NCI-H1417 (cell line): Measurements from ENCODE around the gene CCDC12.

Experiments used
- DNase-seq, 3 experiments: peaks; one replicate each; lab custom pipeline; 2025; lab: John Stamatoyannopoulos, UW

The CCDC12 gene

GRCh38 chr3:46906471-46907058 is 70.0 kb downstream of the CCDC12 start:
- DNase-seq = no peak

- no peak for DNase-seq
Observed at GRCh38 chr3:46905661-46906451, 70.7 kb downstream of the CCDC12 start.

GRCh38 chr3:46905213-46905560 is 71.4 kb downstream of the CCDC12 start:
- DNase-seq = no peak

- no peak for DNase-seq
Observed at GRCh38 chr3:46904303-46905212, 72.0 kb downstream of the CCDC12 start.

- DNase-seq = no peak
Observed at GRCh38 chr3:46903341-46904302, 72.9 kb downstream of the CCDC12 start.

- DNase-seq = no peak
Observed at GRCh38 chr3:46902188-46902631, 74.3 kb downstream of the CCDC12 start.

- no peak for DNase-seq
Observed at GRCh38 chr3:46901591-46902187, 74.9 kb downstream of the CCDC12 start.

- DNase-seq = no peak
Observed at GRCh38 chr3:46901061-46901460, 75.5 kb downstream of the CCDC12 start.

- no peak for DNase-seq
Observed at GRCh38 chr3:46900356-46900755, 76.2 kb downstream of the CCDC12 start.

- DNase-seq = peak in 2 of 3 experiments; percentile 42 to 73
Observed at GRCh38 chr3:46900007-46900292, 76.6 kb downstream of the CCDC12 start.

- DNase-seq = no peak
Observed at GRCh38 chr3:46899151-46900006, 77.2 kb downstream of the CCDC12 start.

GRCh38 chr3:46898321-46899150 is 78.0 kb downstream of the CCDC12 start:
- peak in 1 of 3 experiments; percentile 19 for DNase-seq

- no peak for DNase-seq
Observed at GRCh38 chr3:46897829-46898320, 78.7 kb downstream of the CCDC12 start.

- no peak for DNase-seq
Observed at GRCh38 chr3:46897031-46897430, 79.5 kb downstream of the CCDC12 start.

- DNase-seq = no peak
Observed at GRCh38 chr3:46896386-46896785, 80.2 kb downstream of the CCDC12 start.

- no peak for DNase-seq
Observed at GRCh38 chr3:46895761-46896160, 80.8 kb downstream of the CCDC12 start.

GRCh38 chr3:46895204-46895660 is 81.3 kb downstream of the CCDC12 start:
- peak; percentile 1 to 59 (median 18) for DNase-seq

- no peak for DNase-seq
Observed at GRCh38 chr3:46894256-46894655, 82.3 kb downstream of the CCDC12 start.

GRCh38 chr3:46893763-46894162 is 82.8 kb downstream of the CCDC12 start:
- no peak for DNase-seq
